GM10266 (cell line): ENCODE measurements around the gene HDAC4.

Experiments
- DNase-seq: peaks from one replicate; pipeline ENCODE4 v3.0.0; 2012; ENCODE audit errors: extremely low spot score
- TF ChIP-seq, protein P1 (sequence below): IDR thresholded peaks from 2 replicates; pipeline ENCODE4 v1.5.1; 2012; ENCODE audit warnings: mild to moderate bottlenecking, low read depth; ENCODE audit not compliant: control insufficient read depth, insufficient read depth; ENCODE audit errors: missing control alignments

HDAC4 gene

GRCh38 chr2:239086325-239087020 lies 314.3 kb downstream of the HDAC4 start:
- TF ChIP-seq, protein P1, sequence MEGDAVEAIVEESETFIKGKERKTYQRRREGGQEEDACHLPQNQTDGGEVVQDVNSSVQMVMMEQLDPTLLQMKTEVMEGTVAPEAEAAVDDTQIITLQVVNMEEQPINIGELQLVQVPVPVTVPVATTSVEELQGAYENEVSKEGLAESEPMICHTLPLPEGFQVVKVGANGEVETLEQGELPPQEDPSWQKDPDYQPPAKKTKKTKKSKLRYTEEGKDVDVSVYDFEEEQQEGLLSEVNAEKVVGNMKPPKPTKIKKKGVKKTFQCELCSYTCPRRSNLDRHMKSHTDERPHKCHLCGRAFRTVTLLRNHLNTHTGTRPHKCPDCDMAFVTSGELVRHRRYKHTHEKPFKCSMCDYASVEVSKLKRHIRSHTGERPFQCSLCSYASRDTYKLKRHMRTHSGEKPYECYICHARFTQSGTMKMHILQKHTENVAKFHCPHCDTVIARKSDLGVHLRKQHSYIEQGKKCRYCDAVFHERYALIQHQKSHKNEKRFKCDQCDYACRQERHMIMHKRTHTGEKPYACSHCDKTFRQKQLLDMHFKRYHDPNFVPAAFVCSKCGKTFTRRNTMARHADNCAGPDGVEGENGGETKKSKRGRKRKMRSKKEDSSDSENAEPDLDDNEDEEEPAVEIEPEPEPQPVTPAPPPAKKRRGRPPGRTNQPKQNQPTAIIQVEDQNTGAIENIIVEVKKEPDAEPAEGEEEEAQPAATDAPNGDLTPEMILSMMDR: no peak
- no peak for DNase-seq

DNA sequence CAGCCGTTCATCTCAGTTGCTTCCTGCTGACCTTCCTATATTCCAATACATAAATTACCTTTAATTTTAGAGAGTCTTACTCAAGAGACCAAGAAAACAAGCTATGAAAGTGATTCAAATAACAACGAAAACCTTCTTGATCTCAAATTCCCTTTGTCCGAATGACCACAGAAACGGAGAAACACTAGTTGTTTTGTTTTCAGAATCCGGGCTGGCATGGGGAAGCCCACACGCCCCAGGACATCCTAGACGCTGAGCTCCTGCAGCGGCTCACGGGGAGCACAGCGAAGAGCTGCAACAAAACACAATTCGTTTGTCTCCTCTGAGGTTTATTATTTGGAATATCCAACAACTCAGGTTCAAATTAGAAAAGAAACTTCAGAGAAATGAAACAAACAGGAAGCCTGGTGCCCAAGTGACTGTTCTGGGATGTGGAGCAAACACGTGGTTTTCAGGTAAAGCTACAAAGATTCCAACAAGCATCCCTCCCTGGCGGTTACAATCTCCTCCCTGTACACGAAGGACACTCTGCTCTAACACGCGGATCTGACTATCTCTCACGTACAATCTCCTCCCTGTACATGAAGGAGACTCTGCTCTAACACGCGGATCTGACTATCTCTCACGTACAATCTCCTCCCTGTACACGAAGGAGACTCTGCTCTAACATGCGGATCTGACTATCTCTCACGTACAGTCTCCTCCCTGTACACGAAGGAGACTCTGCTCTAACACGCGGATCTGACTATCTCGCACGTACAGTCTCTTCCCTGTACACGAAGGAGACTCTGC lies 315.4 kb downstream of the HDAC4 start:
- no peak for DNase-seq
- TF ChIP-seq, protein P1: no peak

- no peak for DNase-seq
- TF ChIP-seq, protein P1: no peak
Measured at GRCh38 chr2:239084007-239084406, 316.8 kb downstream of the HDAC4 start.

DNA sequence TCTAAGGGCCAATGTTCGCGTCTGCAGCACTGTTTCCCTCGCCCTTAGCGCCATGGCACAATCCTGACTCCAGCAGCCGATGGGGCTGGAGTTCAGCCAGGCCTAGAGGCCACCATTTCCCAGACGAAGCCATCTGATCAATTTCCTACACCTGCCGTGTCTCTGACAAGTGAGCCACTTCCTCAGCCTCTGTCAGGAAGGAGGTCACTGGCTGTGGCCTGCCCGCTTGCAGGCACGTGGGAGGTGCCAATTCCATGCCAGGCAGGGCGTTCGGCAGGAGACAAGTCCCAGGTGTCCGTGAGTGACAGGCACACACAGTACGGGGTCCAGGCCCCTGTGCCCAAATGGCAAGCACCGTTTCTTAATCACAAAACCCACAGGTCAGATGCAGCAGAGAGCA lies 318.4 kb downstream of the HDAC4 start:
- TF ChIP-seq, protein P1: no peak
- no peak for DNase-seq

DNA sequence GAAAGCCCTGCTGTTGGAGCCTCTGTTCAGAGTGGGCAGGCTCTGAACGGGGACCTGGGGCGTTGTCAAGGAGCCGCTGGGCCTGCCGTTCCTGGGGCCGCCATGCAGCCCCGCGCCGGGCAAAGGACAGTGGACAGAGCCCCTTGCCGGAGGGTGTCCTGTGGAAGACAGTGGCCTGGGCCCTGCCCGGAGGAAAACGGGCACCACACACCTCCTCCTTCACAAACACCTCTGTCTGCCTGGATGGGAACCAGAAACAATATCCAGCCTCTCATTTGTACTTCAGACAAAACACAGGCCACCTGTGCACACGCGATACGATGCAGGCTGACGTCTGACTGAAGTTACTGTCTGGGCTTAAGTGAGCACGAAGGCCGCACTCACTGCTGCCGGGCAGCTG lies 319.2 kb downstream of the HDAC4 start:
- no peak for DNase-seq
- TF ChIP-seq, protein P1: no peak

- no peak for DNase-seq
- TF ChIP-seq, protein P1: no peak
Measured at GRCh38 chr2:239081046-239081445, 319.8 kb downstream of the HDAC4 start.
